ENCODE data around the gene SKI.

DNA sequence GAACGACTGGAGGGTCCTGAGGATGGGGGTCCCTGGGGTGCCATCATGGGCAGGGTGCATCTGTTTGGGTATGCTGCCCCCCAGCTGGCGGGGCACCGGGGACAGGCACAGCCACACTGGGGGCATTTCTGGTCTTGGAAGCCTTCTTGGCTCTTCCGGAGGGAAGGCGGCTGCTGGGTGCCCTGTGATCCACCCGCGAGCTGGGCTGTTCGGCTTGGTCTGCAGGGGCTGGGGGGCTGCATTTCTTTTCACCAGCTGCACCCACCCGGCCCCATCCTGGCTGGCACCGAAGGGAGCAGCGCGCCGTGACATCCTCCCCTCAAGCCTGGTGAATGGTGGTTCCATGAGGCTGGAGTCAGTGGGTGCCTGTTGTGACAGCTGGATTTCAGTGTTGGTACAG lies 45.7 kb upstream of the SKI start:
- TF ChIP-seq, protein P1, sequence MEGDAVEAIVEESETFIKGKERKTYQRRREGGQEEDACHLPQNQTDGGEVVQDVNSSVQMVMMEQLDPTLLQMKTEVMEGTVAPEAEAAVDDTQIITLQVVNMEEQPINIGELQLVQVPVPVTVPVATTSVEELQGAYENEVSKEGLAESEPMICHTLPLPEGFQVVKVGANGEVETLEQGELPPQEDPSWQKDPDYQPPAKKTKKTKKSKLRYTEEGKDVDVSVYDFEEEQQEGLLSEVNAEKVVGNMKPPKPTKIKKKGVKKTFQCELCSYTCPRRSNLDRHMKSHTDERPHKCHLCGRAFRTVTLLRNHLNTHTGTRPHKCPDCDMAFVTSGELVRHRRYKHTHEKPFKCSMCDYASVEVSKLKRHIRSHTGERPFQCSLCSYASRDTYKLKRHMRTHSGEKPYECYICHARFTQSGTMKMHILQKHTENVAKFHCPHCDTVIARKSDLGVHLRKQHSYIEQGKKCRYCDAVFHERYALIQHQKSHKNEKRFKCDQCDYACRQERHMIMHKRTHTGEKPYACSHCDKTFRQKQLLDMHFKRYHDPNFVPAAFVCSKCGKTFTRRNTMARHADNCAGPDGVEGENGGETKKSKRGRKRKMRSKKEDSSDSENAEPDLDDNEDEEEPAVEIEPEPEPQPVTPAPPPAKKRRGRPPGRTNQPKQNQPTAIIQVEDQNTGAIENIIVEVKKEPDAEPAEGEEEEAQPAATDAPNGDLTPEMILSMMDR (IDR thresholded peaks at IDR 0.05): no peak
- no peak for TF ChIP-seq EZH2 (IDR thresholded peaks at IDR 0.05; ENCODE audit: borderline replicate concordance, insufficient read depth, low read depth, low read length, poor library complexity, severe bottlenecking)

Data from B cell (primary cell).